ENCODE measurements around the gene DLG2. TPM values are rescaled to one million over a fixed set of nuclear protein-coding genes. Genes with fewer than 3 reads are reported as not detected.

Gene DLG2
- total RNA-seq, 1 donor from 2014 or later = 2.1 TPM

DNA sequence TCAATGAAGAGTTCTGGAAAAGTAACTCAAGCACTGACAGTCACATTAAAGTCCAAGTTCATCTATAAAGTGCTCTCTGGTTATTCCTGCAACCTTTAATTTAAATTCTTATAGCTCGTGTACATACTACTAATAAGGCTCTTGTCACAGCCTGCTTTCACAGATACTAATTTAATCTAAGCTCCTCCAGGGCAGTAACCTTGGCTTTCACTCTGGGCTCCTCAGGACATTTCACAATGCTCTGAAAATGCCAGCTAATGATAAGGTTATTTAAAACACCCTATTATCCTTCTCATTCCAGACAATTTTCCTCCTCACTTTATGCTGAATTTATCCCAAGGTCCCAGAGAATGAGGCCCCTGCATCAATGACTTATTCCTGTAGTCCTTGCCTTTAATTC lies 2098.3 kb downstream of the DLG2 start:
- Mint-ChIP-seq H3K4me1 (no peaks in the 10 kb centered on the region), H3K27me3 (ENCODE audit: low read depth) (no peaks in the 10 kb centered on the region)

DNA sequence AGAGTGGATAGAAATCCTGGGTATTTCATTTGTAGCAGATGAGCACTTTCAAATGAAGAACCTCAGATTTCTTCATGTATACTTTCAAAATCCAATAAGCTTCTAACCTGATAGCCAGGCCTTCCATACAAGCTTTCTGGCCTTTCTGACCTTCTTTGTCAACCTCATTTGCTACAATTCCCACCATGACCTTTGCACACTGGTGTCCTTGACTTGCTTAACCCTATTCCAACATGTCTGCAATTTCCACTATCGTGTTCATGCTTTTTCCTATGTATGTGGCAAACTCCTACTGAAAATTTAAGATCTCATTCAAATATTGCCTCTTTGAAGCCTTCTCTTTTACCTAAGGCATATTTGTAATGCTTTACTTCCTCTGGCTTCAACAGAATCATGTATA lies 2098.9 kb downstream of the DLG2 start:
- no peak overlapping the region for H3K4me3 Mint-ChIP-seq
- TF ChIP-seq, protein P1, sequence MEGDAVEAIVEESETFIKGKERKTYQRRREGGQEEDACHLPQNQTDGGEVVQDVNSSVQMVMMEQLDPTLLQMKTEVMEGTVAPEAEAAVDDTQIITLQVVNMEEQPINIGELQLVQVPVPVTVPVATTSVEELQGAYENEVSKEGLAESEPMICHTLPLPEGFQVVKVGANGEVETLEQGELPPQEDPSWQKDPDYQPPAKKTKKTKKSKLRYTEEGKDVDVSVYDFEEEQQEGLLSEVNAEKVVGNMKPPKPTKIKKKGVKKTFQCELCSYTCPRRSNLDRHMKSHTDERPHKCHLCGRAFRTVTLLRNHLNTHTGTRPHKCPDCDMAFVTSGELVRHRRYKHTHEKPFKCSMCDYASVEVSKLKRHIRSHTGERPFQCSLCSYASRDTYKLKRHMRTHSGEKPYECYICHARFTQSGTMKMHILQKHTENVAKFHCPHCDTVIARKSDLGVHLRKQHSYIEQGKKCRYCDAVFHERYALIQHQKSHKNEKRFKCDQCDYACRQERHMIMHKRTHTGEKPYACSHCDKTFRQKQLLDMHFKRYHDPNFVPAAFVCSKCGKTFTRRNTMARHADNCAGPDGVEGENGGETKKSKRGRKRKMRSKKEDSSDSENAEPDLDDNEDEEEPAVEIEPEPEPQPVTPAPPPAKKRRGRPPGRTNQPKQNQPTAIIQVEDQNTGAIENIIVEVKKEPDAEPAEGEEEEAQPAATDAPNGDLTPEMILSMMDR (conservative IDR thresholded peaks at IDR 0.05) = no peak
- no peaks in the 10 kb centered on the region for H3K27me3 Mint-ChIP-seq (ENCODE audit: low read depth)
- H3K9me3 Mint-ChIP-seq = no peaks in the 10 kb centered on the region
- no peaks in the 10 kb centered on the region for H3K36me3 Mint-ChIP-seq (ENCODE audit: low read depth)
- H3K27ac Mint-ChIP-seq (ENCODE audit: unreplicated experiment) = no peak overlapping the region
- DNase-seq (ENCODE audit: low read depth, low spot score) = no peak
- H3K4me1 Mint-ChIP-seq = no peaks in the 10 kb centered on the region

More for the DNA sequence above, 2098.3 kb downstream of the DLG2 start:
- Mint-ChIP-seq H3K27ac (ENCODE audit: unreplicated experiment) (no peak overlapping the region), H3K4me3 (no peak overlapping the region), H3K36me3 (ENCODE audit: low read depth) (no peaks in the 10 kb centered on the region), H3K9me3 (no peaks in the 10 kb centered on the region)
- no peak for DNase-seq (ENCODE audit: low read depth, low spot score)
- TF ChIP-seq, protein P1 (conservative IDR thresholded peaks at IDR 0.05) = no peak

GRCh38 chr11:83523676-83524075 lies 2103.5 kb downstream of the DLG2 start:
- no peak for DNase-seq (ENCODE audit: low read depth, low spot score)
- TF ChIP-seq, protein P1 (conservative IDR thresholded peaks at IDR 0.05) = no peak
- Mint-ChIP-seq H3K9me3 (no peaks in the 10 kb centered on the region), H3K27me3 (ENCODE audit: low read depth) (no peaks in the 10 kb centered on the region), H3K4me1 (peaks cover 21% of the 10 kb centered on the region), H3K4me3 (no peak overlapping the region), H3K27ac (ENCODE audit: unreplicated experiment) (no peak overlapping the region), H3K36me3 (ENCODE audit: low read depth) (no peaks in the 10 kb centered on the region)

GRCh38 chr11:83522911-83523310 lies 2104.2 kb downstream of the DLG2 start:
- TF ChIP-seq, protein P1 (conservative IDR thresholded peaks at IDR 0.05) = no peak
- Mint-ChIP-seq H3K36me3 (ENCODE audit: low read depth) (no peaks in the 10 kb centered on the region), H3K27me3 (ENCODE audit: low read depth) (no peaks in the 10 kb centered on the region), H3K4me3 (no peak overlapping the region), H3K27ac (ENCODE audit: unreplicated experiment) (no peak overlapping the region), H3K4me1 (peaks cover 21% of the 10 kb centered on the region), H3K9me3 (no peaks in the 10 kb centered on the region)
- no peak for DNase-seq (ENCODE audit: low read depth, low spot score)

- Mint-ChIP-seq H3K36me3 (ENCODE audit: low read depth) (no peaks in the 10 kb centered on the region), H3K4me1 (peaks cover 21% of the 10 kb centered on the region), H3K4me3 (no peak overlapping the region), H3K27me3 (ENCODE audit: low read depth) (no peaks in the 10 kb centered on the region), H3K9me3 (peaks cover 3% of the 10 kb centered on the region), H3K27ac (ENCODE audit: unreplicated experiment) (no peak overlapping the region)
- TF ChIP-seq, protein P1 (conservative IDR thresholded peaks at IDR 0.05) = peak; percentile 27
- no peak for DNase-seq (ENCODE audit: low read depth, low spot score)
Observed at GRCh38 chr11:83521647-83522596, 2105.2 kb downstream of the DLG2 start.
